NCI-H226 (cell line): ENCODE measurements around the gene RPL39L.

Experiments
- DNase-seq: peaks from one replicate; pipeline ENCODE4 v3.0.0-alpha.2; 2015

RPL39L gene

GRCh38 chr3:187088701-187089100 lies 50.6 kb downstream of the RPL39L start:
- DNase-seq, result no peak

- no peak for DNase-seq
Measured at GRCh38 chr3:187086831-187087230, 52.5 kb downstream of the RPL39L start.

- DNase-seq, result no peak
Measured at GRCh38 chr3:187085933-187086332, 53.4 kb downstream of the RPL39L start.

- no peak for DNase-seq
Measured at GRCh38 chr3:187085021-187085666, 54.2 kb downstream of the RPL39L start.

- DNase-seq, result no peak
Measured at GRCh38 chr3:187084580-187084979, 54.7 kb downstream of the RPL39L start.

- no peak for DNase-seq
Measured at GRCh38 chr3:187084126-187084525, 55.2 kb downstream of the RPL39L start.

- DNase-seq, result no peak
Measured at GRCh38 chr3:187082758-187083375, 56.4 kb downstream of the RPL39L start.

- no peak for DNase-seq
Measured at GRCh38 chr3:187080799-187081450, 58.4 kb downstream of the RPL39L start.

- DNase-seq, result no peak
Measured at GRCh38 chr3:187079090-187080022, 59.9 kb downstream of the RPL39L start.

- no peak for DNase-seq
Measured at GRCh38 chr3:187077537-187077936, 61.8 kb downstream of the RPL39L start.

GRCh38 chr3:187077085-187077484 lies 62.2 kb downstream of the RPL39L start:
- no peak for DNase-seq

- no peak for DNase-seq
Measured at GRCh38 chr3:187076297-187076696, 63.0 kb downstream of the RPL39L start.

- no peak for DNase-seq
Measured at GRCh38 chr3:187074846-187075245, 64.5 kb downstream of the RPL39L start.

GRCh38 chr3:187073581-187074098 lies 65.7 kb downstream of the RPL39L start:
- no peak for DNase-seq

- no peak for DNase-seq
Measured at GRCh38 chr3:187072511-187072910, 66.8 kb downstream of the RPL39L start.

- no peak for DNase-seq
Measured at GRCh38 chr3:187072102-187072501, 67.2 kb downstream of the RPL39L start.
